ENCODE data around the gene NDFIP2.

Gene NDFIP2

GRCh38 chr13:79540504-79540903, 59.5 kb downstream of the NDFIP2 start:
- H3K4me1 ChIP-seq (ENCODE audit: insufficient read depth, low read length): peaks cover 3% of the 10 kb centered on the region; the same call in 1 of the 2 replicates
- DNase-seq (no peak), ATAC-seq (ENCODE audit: insufficient read depth, low read depth) (no peak)
- no peak overlapping the region for H3K9ac ChIP-seq (ENCODE audit: low read depth, low read length)
- H3K27me3 ChIP-seq (ENCODE audit: insufficient read depth, low read length, poor library complexity): no peaks in the 10 kb centered on the region
- TF ChIP-seq EZH2 (IDR thresholded peaks at IDR 0.05; ENCODE audit: borderline replicate concordance, low read depth, low read length, severe bottlenecking) (no peak), CTCF (IDR thresholded peaks at IDR 0.05; ENCODE audit: borderline replicate concordance, extremely low read depth, low read length, poor library complexity, severe bottlenecking) (no peak)
- peaks cover 48% of the 10 kb centered on the region for H3K79me2 ChIP-seq (ENCODE audit: insufficient read depth, low read length)
- no peak overlapping the region for H3K4me2 ChIP-seq (ENCODE audit: insufficient read depth, low read length)
- H4K20me1 ChIP-seq (ENCODE audit: insufficient read depth, low read length): no peaks in the 10 kb centered on the region
- H3K9me3 ChIP-seq (ENCODE audit: insufficient read depth, low read length, severe bottlenecking): no peaks in the 10 kb centered on the region
- no peak overlapping the region for H3K4me3 ChIP-seq (ENCODE audit: low read depth in 1 of 2, low read length in 2 of 2)
- H3K36me3 ChIP-seq (ENCODE audit: insufficient read depth, low read length): peaks cover 72% of the 10 kb centered on the region
- peak overlapping the region; percentile 43 for H3K27ac ChIP-seq (ENCODE audit: low read length)
- no peak overlapping the region for H2AFZ ChIP-seq (ENCODE audit: low read depth, low read length)

DNA sequence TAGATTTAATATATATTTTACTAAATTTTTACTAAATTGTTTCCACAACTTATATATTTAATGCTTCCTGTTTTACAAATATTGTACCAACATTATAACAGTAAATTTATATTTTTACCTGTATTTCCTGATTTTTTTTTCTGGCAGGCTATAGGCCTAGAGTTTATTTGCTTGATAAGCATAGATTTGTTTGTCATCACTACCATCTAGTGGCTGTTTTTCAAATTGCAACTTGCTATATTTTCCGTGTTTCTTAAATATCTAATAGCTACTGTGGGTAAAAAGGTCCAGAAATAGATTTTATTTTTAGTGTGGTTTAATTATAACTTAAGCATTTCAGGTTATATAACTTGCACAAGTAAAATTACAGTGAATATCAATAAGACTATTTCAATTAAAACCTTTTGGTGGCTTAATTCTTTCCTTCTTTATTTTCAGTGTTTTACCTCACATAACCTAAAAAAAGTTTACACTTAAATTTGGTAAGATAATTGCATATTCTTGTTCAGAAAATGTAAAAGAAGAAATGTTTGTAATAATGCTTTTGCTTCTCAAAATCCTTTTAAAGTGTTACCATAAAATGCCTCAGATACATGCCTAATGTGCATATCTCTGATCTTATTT, 60.6 kb downstream of the NDFIP2 start:
- H3K36me3 ChIP-seq (ENCODE audit: insufficient read depth, low read length): peaks cover 71% of the 10 kb centered on the region
- H3K9ac ChIP-seq (ENCODE audit: low read depth, low read length): no peak overlapping the region
- H3K79me2 ChIP-seq (ENCODE audit: insufficient read depth, low read length): peaks cover 39% of the 10 kb centered on the region
- H4K20me1 ChIP-seq (ENCODE audit: insufficient read depth, low read length): no peaks in the 10 kb centered on the region
- no peak overlapping the region for H3K4me2 ChIP-seq (ENCODE audit: insufficient read depth, low read length)
- TF ChIP-seq CTCF (IDR thresholded peaks at IDR 0.05; ENCODE audit: borderline replicate concordance, extremely low read depth, low read length, poor library complexity, severe bottlenecking): peak; percentile 83
- no peak for TF ChIP-seq EZH2 (IDR thresholded peaks at IDR 0.05; ENCODE audit: borderline replicate concordance, low read depth, low read length, severe bottlenecking)
- DNase-seq (no peak), ATAC-seq (ENCODE audit: insufficient read depth, low read depth) (peak; percentile 67)
- H3K9me3 ChIP-seq (ENCODE audit: insufficient read depth, low read length, severe bottlenecking): no peaks in the 10 kb centered on the region
- no peak overlapping the region for H3K27ac ChIP-seq (ENCODE audit: low read length)
- H3K27me3 ChIP-seq (ENCODE audit: insufficient read depth, low read length, poor library complexity): no peaks in the 10 kb centered on the region
- H3K4me1 ChIP-seq (ENCODE audit: insufficient read depth, low read length): peaks cover 3% of the 10 kb centered on the region; the same call in 1 of the 2 replicates
- no peak overlapping the region for H3K4me3 ChIP-seq (ENCODE audit: low read depth in 1 of 2, low read length in 2 of 2)
- no peak overlapping the region for H2AFZ ChIP-seq (ENCODE audit: low read depth, low read length)

DNA sequence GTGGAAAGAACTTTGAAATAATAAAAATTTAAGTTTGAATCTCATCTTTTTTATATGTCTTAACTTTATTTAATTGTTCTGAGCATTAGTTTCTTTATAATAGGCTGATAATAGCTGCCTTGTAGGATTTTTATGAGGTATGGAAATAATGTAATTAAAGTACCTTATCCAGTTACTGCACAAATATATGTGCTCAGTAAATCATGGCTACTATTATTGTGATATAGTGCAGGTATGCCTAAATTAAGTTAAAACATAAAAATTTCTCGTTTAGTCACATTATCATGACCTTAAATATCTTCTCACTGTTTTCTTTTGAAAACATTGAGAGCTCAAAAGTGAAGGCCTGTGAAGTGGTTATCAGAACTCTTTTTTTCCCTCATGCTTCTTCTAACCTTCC, 62.9 kb downstream of the NDFIP2 start:
- Histone ChIP-seq H4K20me1 (ENCODE audit: insufficient read depth, low read length) (no peaks in the 10 kb centered on the region), H2AFZ (ENCODE audit: low read depth, low read length) (no peak overlapping the region), H3K79me2 (ENCODE audit: insufficient read depth, low read length) (peaks cover 24% of the 10 kb centered on the region), H3K27ac (ENCODE audit: low read length) (no peak overlapping the region), H3K9ac (ENCODE audit: low read depth, low read length) (no peak overlapping the region), H3K4me2 (ENCODE audit: insufficient read depth, low read length) (no peak overlapping the region), H3K9me3 (ENCODE audit: insufficient read depth, low read length, severe bottlenecking) (no peaks in the 10 kb centered on the region), H3K4me1 (ENCODE audit: insufficient read depth, low read length) (peaks cover 3% of the 10 kb centered on the region; the same call in 1 of the 2 replicates), H3K36me3 (ENCODE audit: insufficient read depth, low read length) (peaks cover 65% of the 10 kb centered on the region), H3K4me3 (ENCODE audit: low read depth in 1 of 2, low read length in 2 of 2) (no peak overlapping the region), H3K27me3 (ENCODE audit: insufficient read depth, low read length, poor library complexity) (no peaks in the 10 kb centered on the region)
- DNase-seq (no peak), ATAC-seq (ENCODE audit: insufficient read depth, low read depth) (no peak)
- no peak for TF ChIP-seq CTCF (IDR thresholded peaks at IDR 0.05; ENCODE audit: borderline replicate concordance, extremely low read depth, low read length, poor library complexity, severe bottlenecking)
- no peak for TF ChIP-seq EZH2 (IDR thresholded peaks at IDR 0.05; ENCODE audit: borderline replicate concordance, low read depth, low read length, severe bottlenecking)
